Stimulated activated CD8-positive, alpha-beta memory T cell treated with anti-CD3 and anti-CD28 coated beads, Interleukin-4, amount 100 ng/mL, for 48 hours (primary cell): Measurements from ENCODE around the gene NEIL3.

Experiments
- DNase-seq: peaks from one replicate; pipeline ENCODE4 v3.0.0-alpha.2; 2020

NEIL3 gene

GRCh38 chr4:177309522-177310371 is at the start of gene NEIL3:
NEIL3 (plus strand) TSS chr4:177309874; CDS start chr4:177309954, 80 bp downstream.
- DNase-seq: peak; percentile 98

DNA sequence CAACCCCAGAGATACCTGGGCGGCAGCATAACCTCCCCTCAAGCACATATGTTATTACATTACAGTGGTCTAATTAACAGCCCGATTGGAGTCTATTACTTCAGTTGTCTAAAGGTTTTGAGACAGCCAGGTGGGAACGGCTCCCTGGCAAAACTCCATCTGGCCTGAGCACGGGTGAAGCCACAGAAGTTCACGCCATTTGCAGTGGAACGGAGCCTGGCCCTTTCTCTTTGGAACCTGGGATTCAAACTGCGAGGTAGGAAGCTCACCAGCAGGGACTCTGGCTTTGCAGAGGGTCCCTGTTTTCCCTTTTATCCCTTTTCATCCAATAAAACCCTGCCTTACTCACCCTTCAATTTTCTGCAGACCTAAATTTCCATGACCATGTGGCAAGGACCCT is 45.9 kb upstream of the NEIL3 start:
- DNase-seq: no peak

DNA sequence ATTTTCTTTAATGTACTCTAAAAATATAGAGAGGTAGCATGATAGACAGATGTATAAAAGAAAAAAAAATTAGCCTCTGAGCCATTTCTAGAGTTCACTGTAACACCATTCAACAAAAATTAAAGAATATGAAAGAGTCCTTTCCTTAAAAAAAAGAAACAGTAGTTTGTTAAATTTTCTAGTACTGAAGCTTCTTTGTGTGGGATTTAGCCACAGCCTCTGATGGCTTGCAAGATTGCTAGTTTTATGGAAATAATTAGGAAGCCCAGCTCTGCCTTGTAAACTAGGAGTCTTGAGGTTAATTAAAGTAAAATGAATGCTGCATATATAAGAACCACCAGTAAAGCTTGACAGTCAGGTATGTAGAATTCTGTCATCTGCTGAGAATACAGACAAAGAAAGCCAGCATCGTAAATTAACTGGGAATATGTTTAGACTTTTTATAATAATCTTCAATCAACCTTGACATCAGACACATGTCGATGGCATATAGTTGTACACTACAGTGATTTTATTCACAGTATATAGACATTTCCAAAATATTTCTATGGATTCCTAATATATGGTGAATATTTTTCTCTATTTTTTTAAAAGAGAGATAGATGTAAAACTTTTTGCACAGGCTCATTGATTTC is 44.8 kb upstream of the NEIL3 start:
- no peak for DNase-seq

DNA sequence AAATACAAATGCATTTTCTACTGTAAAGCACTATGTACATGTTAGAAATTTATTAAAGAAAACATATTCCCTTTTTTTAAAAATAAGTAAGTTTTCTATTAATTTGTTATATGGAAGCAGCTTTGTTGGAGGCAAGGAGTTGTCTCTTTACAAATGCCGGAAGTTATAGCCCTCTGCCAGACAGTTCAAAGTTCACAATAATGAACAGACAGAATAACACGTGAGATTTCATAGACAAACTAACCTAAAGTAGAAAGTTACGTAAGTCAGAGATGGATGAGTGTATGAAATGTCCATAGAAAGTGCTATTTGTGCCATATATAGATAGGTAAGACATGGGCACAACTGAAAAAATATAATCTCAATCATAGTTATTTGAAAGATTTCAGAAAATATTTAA is 43.9 kb upstream of the NEIL3 start:
- DNase-seq: no peak

DNA sequence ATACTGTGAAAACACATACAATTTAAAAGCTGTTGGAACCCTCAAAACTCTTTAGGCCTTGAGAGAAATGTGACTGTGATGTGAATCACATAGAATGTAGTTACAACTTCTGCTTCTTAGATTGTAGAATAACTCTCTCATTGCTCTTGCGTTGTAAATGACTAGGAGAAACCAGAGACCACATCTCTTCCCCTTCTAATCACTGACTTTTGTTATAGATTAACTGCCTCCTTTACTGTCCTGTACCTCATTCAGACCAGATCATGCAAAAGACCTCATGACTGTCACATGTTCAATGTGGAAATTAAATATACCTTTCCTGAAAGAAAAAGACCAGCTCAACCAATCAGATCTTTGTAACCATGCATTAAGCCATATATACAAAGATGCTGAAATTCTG is 43.2 kb upstream of the NEIL3 start:
- no peak for DNase-seq

DNA sequence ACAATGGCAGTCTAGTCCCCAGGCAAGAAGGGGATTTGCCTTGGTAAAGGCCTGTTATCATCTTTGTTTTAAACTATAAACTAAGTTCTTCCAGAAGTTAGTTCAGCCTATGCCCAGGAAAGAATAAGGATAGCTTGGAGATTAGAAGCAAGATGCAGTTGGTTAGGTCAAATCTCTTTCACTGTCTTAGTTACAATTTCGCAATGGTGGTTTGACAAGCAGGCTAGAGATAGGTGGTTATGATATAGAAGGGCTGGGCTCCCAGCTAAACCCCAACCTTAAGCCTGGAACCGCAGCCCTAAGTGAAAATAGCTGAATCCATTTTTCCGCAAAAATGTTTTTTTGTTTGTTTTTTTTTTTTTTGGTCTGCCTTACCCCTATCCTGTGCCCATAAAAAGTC is 41.8 kb upstream of the NEIL3 start:
- DNase-seq: no peak

- no peak for DNase-seq
Observed at GRCh38 chr4:177271091-177271490, 38.6 kb upstream of the NEIL3 start.

- no peak for DNase-seq
Observed at GRCh38 chr4:177271915-177272766, 37.5 kb upstream of the NEIL3 start.

- no peak for DNase-seq
Observed at GRCh38 chr4:177275999-177276398, 33.7 kb upstream of the NEIL3 start.

DNA sequence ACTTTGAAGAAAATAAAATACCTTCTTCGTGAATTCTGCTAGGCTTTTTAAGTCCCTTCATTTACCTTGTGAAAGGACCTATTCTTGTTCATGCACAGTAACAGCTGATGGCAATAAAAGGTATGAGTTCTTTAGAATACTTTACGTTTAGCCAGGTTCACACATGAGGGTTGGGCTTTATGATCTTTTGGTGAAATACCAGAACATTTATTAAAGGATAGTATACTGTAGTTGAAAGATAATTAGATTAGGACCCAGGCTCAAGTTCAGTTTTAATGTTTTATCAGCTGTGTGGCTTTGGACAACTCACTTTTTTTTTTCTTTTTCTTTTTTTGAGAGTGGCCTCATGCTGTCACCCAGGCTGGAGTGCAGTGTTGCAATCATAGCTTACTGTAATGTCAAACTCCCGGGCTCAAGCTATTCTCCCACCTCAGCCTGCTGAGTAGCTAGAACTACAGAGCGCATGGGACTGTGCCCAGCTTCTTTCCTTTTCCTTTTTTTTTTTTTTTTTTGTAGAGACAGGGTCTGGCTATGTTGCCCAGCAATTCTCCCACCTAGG is 28.2 kb upstream of the NEIL3 start:
- no peak for DNase-seq

- no peak for DNase-seq
Observed at GRCh38 chr4:177282284-177282835, 27.3 kb upstream of the NEIL3 start.

- no peak for DNase-seq
Observed at GRCh38 chr4:177283167-177283566, 26.5 kb upstream of the NEIL3 start.

DNA sequence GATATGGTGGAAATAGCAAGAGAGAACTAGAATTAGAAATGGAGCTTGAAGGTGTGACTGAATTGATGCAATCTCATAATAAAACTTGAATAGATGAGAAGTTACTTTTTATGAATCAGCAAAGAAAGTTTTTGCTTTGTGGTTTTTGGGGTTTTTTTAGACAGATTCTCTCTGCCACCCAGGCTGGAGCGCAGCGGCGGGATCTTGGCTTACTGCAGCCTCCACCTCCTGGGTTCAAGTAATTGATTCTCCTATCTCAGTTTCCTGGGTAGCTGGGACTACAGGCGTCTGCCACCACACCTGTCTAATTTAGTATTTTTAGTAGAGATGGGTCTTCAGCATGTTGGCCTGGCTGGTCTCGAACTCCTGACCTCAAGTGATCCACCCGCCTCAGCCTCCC is 23.7 kb upstream of the NEIL3 start:
- DNase-seq: no peak

- no peak for DNase-seq
Observed at GRCh38 chr4:177287255-177287654, 22.4 kb upstream of the NEIL3 start.

- no peak for DNase-seq
Observed at GRCh38 chr4:177288335-177288734, 21.3 kb upstream of the NEIL3 start.

DNA sequence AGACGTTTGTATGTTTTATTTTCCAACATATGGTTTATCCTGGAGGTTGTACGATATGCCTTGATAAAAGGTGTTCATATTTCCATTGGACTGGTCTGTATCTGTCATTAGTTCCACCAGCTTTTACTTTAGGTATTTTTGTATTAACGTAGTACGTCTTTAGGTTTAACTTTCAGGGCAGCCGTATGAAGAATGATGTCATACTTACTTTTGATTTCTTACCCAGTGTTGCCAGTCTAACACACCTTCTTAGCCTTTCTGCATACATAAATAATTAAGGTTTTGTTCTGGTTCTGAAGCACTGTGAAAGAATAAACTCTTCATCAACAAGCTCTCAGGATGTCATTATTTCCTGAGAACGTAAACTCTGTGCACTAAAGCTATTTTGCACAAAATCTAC is 18.9 kb upstream of the NEIL3 start:
- DNase-seq: no peak

GRCh38 chr4:177292171-177292570 is 17.5 kb upstream of the NEIL3 start:
- DNase-seq: no peak

GRCh38 chr4:177293208-177294033 is 16.3 kb upstream of the NEIL3 start:
- DNase-seq: no peak

- no peak for DNase-seq
Observed at GRCh38 chr4:177297785-177298391, 11.8 kb upstream of the NEIL3 start.

DNA sequence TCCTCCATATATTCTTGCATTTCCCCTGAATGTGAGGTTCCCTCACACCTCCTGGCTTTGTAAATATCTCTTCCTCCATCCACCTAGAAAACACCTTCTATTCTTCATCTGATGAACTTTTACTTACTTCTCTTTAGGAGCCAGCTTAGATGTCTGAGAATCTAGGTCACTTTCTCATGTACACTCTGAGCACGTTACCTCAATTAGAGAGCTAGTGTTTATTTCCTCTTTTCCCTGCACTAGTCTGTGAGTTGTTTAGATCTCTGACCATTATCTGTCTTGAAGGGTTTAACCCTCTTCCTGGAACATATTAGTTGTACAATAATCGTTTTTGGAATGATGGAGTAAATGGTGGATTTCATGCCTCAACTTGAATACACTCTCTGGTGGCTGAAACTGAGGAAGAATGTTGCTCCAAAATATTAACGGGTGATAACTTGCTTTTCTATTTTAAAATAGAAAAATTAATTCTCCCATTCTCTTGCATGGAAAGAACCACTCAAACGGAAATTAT is 8.5 kb upstream of the NEIL3 start:
- DNase-seq: no peak

DNA sequence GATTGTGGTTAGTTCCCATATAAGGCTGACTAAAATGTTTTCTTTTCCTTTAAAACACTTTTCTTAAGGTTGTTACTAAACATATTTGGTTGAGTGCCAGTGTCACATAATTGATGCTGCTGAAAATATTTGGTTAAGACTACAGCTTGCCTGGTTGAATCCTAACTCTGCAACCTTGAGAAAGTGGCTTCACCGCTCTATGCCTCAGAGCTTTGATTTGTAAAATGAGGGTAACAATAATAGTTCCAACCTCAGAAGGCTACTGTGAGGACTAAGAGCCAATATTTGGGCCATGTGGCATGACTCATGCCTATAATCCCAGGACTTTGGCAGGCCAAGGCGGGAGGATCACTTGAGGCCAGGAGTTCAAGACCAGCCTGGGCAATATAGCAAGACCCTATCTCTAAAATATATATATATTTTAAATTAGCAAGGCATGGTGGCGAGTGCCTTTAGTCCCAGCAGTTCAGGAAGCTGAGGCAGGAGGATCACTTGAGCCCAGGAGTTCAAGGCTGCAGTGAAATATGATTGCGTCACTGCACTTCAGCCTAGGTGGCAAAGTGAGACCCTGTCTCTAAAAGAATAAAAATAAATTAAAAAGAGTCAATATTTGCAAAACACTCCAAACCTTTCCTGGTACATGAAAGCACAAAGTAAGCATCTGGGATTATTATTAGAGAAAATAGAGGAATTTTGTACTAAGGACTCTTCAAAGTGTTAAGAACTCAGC is 7.1 kb upstream of the NEIL3 start:
- no peak for DNase-seq
